Thyroid gland (tissue), 4 donors: ENCODE measurements around the gene LARP6.

Experiments
- CTCF ChIP-seq, 6 experiments: fragments of 200-600 bp in 3 of 6; fragments of 450-650 bp in 3 of 6; sonication (generic) in 3 of 6; IDR thresholded peaks; one replicate each; pipeline ENCODE4 v1.5.1; 2016 to 2019; ENCODE audit warnings: antibody characterized with exemption in 6 of 6, mild to moderate bottlenecking in 2 of 6, inconsistent platforms in 1 of 6, moderate library complexity in 1 of 6
- POLR2A ChIP-seq, 2 donors: fragments of 450-650 bp; IDR thresholded peaks; one replicate each; pipeline ENCODE4 v1.6.1; 2017; ENCODE audit warnings: antibody characterized with exemption in 2 of 2, mild to moderate bottlenecking in 2 of 2, moderate library complexity in 1 of 2

DNA sequence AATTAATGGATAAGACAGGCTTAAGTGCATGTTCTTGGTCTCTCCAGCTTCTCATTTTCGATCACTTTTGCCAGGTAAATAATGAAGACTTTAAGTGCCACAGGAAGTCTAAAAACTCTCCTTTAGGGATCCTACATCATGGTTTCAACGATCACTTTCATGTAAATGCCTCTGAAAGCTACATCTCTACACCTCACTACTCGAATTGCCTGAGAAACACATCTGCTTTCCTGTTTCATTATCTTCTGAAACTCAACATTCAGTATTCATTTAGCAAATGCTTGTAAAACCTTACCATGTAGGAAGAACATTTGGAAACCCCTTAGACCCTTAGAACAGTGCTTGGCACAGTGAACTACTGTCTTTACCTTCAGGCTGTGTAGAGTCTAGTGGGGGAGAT is 22.1 kb upstream of the LARP6 start:
- TF ChIP-seq CTCF (IDR thresholded peaks at IDR 0.05) (no peak), POLR2A (IDR thresholded peaks at IDR 0.05) (no peak)
